GM10847 (cell line): ENCODE measurements around the gene HOXA7.

Experiments
- POLR2A ChIP-seq: IDR thresholded peaks from 2 replicates; pipeline ENCODE4 v1.6.1; 2011; ENCODE audit not compliant: insufficient read length; ENCODE audit errors: extremely low read depth

The HOXA7 gene

DNA sequence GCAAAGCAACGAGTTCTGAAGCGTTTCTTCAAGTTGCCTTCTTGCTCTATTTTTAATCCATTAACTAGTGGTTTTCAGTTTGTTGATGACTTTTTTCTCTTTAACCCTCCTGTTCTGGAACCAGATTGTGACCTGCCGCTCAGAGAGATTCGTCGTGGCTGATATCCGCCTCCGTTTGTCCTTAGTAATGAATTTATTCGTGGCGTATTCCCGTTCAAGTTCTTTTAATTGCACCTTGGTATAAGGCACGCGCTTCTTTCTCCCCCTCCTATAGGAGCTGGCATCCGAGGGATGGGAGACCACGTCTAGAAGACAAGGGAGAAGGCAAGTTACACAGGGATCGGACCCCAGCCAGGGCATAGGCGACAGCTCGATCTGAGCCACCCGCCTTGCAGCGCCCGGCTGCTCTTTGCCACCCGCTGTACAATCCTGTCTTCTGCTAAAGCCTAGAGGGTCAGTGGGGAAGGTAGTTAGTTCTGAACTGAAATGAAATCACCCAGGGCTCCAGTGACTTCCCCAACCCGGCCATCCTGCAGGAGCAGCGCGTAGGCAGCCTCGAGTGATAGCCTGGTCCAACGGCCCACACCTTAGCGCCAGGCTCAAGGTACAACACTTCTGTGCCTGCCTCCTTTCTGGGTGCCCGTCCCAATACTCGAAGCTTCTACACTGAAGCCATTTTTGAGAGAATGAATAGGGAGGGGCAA lies 41.8 kb upstream of the HOXA7 start:
- TF ChIP-seq POLR2A = no peak

DNA sequence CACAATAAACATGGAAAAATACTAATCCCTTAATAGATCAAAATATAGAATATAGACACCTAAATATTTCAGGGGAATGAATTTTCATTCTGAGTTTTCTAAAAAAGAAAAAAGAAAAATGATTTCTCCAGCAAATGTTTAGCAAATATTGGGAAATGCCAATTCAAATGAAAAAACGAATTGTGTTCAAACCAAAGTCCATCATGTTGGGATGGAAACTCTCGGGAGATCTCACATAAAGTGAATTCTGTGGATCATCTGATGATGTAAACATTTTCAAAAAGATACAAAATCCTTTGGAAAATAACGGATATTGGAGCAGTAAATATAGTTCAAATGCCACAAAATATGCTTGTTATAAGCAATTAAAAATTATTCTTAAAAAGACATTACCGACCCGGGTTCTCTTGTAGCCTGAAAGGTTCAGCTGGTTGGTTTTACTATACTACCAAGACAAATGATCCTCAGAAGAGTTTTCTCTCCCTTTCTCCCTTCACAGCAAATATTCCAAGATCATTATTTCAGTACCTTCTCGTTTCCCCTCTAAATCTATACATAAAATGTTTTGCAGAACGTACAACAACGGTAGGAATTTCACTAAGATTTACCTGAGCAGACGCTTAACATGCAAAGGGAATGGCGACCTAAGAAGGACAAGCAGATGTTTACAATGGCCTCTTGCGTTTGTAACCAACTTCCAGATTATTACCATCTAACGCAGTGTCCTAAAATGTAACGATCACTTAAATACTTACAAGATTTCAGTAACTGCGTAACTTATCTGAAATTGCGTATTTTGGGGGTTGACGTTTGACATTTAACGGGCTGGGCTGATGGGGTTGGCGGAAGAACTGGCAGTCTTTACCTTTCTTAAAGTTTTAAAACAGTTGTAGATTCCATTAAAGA lies 40.9 kb upstream of the HOXA7 start:
- no peak for TF ChIP-seq POLR2A

DNA sequence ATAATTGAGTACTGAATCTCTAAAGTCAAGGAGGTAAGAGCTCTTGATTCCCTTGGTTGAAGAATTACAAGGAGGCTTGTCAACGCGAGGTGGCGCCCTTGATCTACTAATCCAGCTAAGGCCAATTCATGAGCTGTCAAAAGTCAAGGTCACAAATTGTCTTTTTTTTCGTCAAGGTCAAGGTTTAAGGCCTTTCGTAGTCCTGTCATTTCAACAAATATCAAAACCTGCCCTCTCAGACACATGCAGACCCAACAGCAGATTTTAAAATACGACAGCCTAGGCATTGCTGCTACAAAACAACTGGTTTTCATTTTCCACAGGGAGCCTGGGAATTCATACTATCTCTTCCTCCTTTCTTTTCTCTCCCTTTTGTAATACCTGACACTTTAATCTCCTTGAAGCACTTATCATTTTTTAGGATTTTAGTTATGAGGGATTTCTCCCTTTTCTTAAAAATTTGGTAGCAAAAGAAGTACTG lies 39.9 kb upstream of the HOXA7 start:
- TF ChIP-seq POLR2A = no peak

DNA sequence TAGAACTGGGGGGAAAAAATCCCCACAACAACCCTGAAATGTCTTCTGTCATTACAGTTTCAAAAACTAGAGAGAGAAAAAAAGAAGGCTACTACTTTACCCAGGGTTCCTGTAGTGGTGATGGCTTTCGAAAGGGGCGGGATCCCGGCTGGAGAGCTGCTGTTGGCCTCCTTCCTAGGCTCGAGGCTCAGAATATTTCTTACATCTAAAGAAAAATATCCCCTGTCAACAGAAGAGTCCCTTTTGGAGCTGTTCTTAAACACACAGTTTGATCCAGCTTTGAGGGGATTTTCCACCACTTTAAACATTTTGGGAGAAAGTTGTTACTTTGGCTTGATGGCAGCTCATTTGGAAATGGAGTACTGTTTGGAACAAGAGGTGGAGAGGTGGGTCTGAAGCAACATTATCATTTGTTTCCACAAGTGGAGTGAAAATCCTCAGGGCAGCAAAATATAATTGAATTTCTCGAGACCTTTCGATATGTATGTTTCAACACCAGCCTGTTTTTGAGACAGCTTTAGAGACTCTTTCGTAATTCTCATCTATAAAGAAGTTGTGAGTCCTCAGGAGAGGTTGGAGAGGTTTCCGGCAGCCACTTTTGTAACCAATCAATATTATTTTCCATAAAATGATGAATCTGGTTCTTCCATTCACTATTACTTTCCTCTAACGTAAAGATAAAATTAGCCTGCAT lies 38.4 kb upstream of the HOXA7 start:
- TF ChIP-seq POLR2A = no peak

DNA sequence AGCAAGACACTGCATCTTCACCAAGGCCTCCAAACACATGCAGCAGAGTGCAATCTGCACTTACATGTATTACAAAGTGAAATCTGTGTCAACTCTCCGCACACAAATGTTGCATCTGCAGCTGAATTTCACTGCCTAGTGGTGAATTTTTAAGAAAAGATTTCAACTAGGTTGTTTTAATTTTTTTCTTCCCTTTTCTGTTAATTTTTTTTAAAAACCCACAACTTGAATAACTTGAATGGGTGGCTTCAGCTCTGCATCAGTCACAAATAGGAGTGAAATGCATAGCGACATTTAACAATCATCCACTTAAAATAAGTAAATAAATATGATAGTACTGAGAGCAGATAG lies 37.5 kb upstream of the HOXA7 start:
- TF ChIP-seq POLR2A = no peak

DNA sequence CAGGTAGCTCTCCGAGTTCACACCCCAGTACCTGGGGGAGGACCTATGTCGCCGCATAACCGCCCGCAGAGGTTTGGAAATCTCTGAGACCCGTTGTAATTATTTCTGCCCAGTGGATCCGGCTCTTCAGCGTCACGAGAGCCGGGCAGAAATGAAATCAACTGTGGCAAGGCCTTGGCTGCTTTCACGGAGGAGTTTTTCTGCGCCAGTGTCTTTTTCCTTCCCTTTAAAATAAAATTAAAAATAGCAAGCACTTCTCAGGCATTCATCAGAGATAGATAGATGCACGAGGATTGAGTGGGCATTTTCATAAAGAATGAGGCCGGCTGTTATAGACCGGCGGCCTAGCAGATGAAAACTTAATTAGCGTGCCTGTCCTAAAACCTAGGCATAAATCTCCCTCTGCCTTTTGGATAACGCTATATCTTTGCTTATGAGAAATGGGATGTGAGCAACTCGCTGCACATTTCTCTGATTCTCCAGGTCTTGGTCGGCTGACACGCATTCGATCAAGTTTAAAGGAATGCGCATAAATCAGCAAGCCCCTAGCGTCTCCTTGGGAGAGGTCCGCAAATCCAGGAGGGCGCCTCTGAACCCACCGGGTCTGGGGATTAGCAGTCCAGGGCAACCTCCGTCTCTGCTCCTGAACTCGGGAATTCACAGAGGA lies 37.0 kb upstream of the HOXA7 start:
- no peak for TF ChIP-seq POLR2A

DNA sequence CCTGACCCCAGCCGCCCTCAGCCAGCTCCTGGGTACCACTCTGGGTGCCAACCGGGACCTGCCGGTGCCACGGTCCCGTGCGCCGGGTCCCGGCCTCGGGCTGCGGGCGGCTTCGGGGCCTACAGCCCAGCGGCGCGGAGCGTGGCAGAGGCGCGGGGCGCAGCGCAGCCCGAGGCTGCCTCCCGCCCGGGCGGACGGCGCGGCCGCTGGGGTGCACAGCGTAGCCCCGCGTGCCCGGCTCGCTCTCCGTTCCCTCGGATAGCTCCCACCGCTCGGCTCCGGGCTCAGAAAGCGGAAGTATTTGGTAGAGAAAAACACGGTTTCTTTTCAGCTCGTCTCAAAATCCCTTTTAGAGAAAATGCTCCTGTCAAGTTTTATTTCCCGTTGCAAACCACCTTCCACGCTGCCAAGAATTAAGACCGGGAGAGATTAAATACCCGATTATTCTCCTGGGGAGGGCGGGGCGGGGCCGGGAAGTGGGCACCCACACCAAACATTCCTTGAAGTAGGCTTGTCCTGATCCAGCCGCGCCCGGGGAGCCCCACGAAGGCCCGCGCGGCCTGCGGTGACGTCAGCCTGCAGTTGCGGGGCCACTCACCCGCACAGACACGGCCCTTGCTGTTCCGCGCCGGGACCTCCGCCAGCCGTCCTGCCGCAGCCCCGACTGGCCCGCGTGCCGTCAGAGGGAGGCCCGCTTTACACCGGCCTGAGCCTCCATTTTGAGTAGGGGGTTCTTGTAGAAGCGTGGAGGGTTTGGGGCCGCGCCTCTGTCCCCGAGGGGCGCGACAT lies 36.3 kb upstream of the HOXA7 start:
- TF ChIP-seq POLR2A = no peak

DNA sequence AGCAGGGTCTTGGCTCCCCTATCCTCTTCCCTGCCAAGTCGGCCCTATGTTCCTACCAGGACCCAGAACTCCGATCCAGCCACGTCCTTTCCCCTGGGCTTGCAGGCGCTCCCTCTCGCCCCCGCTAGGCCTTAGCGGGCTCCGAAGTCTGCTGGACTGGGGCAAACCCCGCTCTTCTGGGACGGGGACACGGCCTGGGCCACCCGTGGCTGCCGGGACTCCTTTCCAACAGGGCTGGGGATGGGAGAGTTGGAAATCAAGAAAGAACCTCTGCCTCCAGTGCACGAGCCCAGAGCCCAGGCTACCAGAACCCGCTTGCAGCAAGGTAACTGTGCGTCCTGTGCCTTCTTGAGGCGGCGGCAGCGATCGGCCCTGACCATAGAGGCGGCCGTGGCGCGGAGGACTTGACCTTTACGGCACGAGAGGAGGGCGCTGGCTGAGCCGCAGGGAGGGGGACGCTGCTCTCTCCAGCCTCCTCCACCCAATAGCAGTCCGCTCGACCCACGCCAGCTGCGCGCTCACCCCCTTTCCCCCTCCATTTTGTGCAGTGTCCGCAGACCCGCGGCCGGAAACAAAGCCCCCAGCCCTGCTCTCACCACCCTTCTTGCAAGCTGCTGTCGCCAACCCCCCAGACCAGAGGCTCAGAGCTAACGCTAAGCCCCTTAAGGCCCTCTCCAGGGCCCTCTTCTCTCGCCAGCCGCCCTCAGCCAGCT lies 35.5 kb upstream of the HOXA7 start:
- TF ChIP-seq POLR2A = no peak

DNA sequence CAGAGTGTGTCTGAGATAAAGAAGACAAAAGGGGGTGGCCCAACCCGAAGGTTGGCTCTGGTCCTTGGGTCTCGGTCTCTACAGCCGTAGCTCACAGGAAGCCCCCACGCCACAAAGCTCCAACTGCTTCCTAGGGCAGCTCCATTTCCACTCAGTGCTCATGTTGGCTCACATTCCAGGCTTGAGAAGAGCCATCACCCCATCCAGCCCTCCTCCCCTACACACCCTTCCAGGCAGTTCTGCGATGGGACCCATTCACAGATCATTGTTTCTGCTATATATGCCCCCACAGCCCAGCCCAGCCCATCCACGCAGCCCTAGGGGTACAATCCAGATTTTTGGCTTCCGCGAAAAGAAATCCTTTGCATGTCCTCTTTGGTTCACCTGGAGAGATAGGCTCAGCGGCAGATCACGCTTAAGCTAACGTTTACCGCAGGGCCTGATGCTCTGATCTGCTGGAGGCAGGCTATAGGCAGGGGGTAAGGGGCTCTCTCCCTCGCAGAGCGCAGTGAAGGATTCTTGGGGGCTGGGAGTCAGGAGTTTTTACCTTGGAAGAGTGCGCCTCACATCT lies 34.8 kb upstream of the HOXA7 start:
- no peak for TF ChIP-seq POLR2A

DNA sequence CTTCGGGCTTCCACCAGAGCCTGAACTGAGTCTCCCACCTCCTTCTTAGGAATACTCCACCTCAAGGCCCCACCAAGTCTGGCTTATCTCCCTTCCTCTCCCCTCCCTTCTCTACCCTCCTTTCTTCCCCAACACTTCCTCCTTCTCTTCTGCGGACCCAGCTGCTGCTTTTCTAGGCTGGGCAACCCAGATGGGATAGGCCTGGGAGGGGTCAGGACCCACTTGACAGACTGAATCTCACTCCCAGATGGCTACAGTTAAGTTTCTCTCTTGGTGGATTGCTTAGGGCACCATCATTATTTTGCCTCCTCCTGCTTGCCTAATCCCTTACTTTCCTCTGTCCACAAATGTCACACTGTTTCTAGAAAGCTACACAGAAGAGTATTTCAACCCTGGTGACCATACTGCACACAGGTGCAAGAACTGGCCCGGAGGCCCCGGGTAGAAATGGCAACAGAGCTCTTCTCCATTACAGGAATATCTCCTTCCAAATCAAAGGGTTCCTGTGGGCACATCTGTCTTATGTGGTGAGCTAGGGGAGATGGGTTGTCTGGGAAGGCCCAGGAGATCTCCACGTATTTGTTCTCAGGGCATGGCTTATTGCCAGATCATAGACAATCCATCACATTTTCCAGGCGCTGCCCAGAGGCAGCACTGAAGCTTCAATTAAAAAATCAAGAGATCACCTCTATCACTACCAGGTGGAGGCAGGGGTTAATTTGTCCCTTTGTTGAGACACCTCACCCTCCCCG lies 33.7 kb upstream of the HOXA7 start:
- TF ChIP-seq POLR2A = no peak

DNA sequence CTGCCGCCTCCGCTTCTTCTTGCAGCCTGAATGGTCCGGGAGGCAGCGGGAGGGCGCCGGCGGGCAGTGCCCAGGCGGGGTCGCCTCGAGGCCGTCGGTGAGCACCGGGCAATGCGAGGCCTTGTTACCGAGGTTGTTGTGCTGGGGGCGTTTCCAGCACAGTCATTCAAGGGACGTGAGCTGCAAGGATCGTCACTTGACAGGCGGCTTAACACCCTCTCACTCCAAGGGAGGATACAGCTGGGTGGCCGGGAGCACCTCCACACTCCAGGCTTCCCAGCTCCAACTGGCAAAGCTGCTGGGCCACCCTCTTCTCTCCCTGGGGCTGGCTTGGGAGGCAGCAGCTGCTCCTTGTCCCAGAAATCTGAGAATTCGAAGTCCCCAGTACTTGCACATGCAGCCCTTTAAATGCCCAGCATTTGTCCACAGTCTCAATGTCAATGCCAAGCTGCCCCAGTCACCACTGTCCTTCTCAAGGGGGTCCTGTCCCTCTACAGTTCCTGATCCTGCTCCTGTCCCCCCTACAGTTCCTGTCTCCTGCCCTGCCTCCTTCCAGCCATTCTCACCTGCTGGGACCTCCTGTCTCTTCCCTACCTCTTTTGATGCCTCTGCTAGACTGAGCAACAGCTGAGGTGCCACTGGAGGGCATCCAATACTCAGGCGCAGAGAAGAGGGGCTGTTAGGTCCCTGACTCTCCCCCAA lies 33.0 kb upstream of the HOXA7 start:
- TF ChIP-seq POLR2A = no peak
